Effector memory CD4-positive, alpha-beta T cell (primary cell): ENCODE data around the gene HSF2.
A peak's percentile ranks its signal among the peaks of the same experiment; 100 is the strongest.

Source experiments
- DNase-seq, 3 donors: peaks; one replicate each; pipeline ENCODE4 v3.0.0-alpha.2; 2020
- H3K27ac ChIP-seq: 2 replicates; pipeline ENCODE4 v1.7.0; 2013; ENCODE audit warnings: mild to moderate bottlenecking, low read length, moderate library complexity; ENCODE audit not compliant: insufficient read depth, poor library complexity, severe bottlenecking
- H3K27me3 ChIP-seq: replicated peaks from 2 replicates; pipeline ENCODE4 v1.7.0; 2013; ENCODE audit warnings: mild to moderate bottlenecking, low read length; ENCODE audit not compliant: insufficient read depth, control insufficient read depth, poor library complexity, severe bottlenecking
- H3K36me3 ChIP-seq: 2 replicates; pipeline ENCODE4 v1.7.0; 2013; ENCODE audit warnings: mild to moderate bottlenecking, low read length, moderate library complexity; ENCODE audit not compliant: control insufficient read depth, insufficient read depth
- H3K4me1 ChIP-seq: 2 replicates; pipeline ENCODE4 v1.7.0; 2013; ENCODE audit warnings: low read length, mild to moderate bottlenecking; ENCODE audit not compliant: control insufficient read depth, insufficient read depth, poor library complexity, severe bottlenecking
- H3K4me3 ChIP-seq: 2 replicates; pipeline ENCODE4 v1.7.0; 2013; ENCODE audit warnings: low read length, low read depth, mild to moderate bottlenecking; ENCODE audit not compliant: insufficient read depth, poor library complexity, severe bottlenecking
- H3K9me3 ChIP-seq: 2 replicates; pipeline ENCODE4 v1.7.0; 2013; ENCODE audit warnings: mild to moderate bottlenecking, low read length, moderate library complexity; ENCODE audit not compliant: control insufficient read depth

HSF2 gene

GRCh38 chr6:122374307-122374706, 25.1 kb upstream of the HSF2 start:
- no peaks in the 10 kb centered on the region for H3K9me3 ChIP-seq

GRCh38 chr6:122376246-122376645, 23.2 kb upstream of the HSF2 start:
- no peak for DNase-seq
- no peaks in the 10 kb centered on the region for H3K36me3 ChIP-seq
- no peak overlapping the region for H3K4me3 ChIP-seq
- no peaks in the 10 kb centered on the region for H3K27me3 ChIP-seq
- H3K27ac ChIP-seq: no peak overlapping the region
- H3K4me1 ChIP-seq: no peaks in the 10 kb centered on the region
- no peaks in the 10 kb centered on the region for H3K9me3 ChIP-seq

More at GRCh38 chr6:122374307-122374706, 25.1 kb upstream of the HSF2 start:
- Histone ChIP-seq H3K36me3 (no peaks in the 10 kb centered on the region), H3K4me3 (no peak overlapping the region), H3K4me1 (no peaks in the 10 kb centered on the region), H3K27ac (no peak overlapping the region), H3K27me3 (no peaks in the 10 kb centered on the region)
- no peak for DNase-seq

- Histone ChIP-seq H3K4me1 (no peaks in the 10 kb centered on the region), H3K4me3 (no peak overlapping the region), H3K36me3 (no peaks in the 10 kb centered on the region), H3K27me3 (no peaks in the 10 kb centered on the region), H3K9me3 (no peaks in the 10 kb centered on the region), H3K27ac (no peak overlapping the region)
- DNase-seq: peak; percentile 17 to 38 (median 33)
Observed at GRCh38 chr6:122381494-122382265, 17.8 kb upstream of the HSF2 start.

GRCh38 chr6:122385857-122386612, 13.4 kb upstream of the HSF2 start:
- Histone ChIP-seq H3K36me3 (no peaks in the 10 kb centered on the region), H3K27me3 (no peaks in the 10 kb centered on the region), H3K4me1 (no peaks in the 10 kb centered on the region), H3K4me3 (no peak overlapping the region), H3K9me3 (no peaks in the 10 kb centered on the region), H3K27ac (no peak overlapping the region)
- DNase-seq: no peak

- H3K27ac ChIP-seq: no peak overlapping the region
Observed at GRCh38 chr6:122388945-122389344, 10.5 kb upstream of the HSF2 start.

GRCh38 chr6:122389704-122390372, 9.6 kb upstream of the HSF2 start:
- Histone ChIP-seq H3K4me3 (no peak overlapping the region), H3K36me3 (no peaks in the 10 kb centered on the region), H3K27ac (no peak overlapping the region), H3K4me1 (no peaks in the 10 kb centered on the region), H3K27me3 (no peaks in the 10 kb centered on the region), H3K9me3 (no peaks in the 10 kb centered on the region)
- no peak for DNase-seq

More at GRCh38 chr6:122388945-122389344, 10.5 kb upstream of the HSF2 start:
- DNase-seq: no peak
- Histone ChIP-seq H3K9me3 (no peaks in the 10 kb centered on the region), H3K4me3 (no peak overlapping the region), H3K27me3 (no peaks in the 10 kb centered on the region), H3K4me1 (no peaks in the 10 kb centered on the region), H3K36me3 (no peaks in the 10 kb centered on the region)

- no peaks in the 10 kb centered on the region for H3K27me3 ChIP-seq
- H3K27ac ChIP-seq: no peak overlapping the region
- H3K36me3 ChIP-seq: no peaks in the 10 kb centered on the region
- no peaks in the 10 kb centered on the region for H3K4me1 ChIP-seq
- no peaks in the 10 kb centered on the region for H3K9me3 ChIP-seq
- no peak overlapping the region for H3K4me3 ChIP-seq
- DNase-seq: no peak
Observed at GRCh38 chr6:122392564-122393350, 6.7 kb upstream of the HSF2 start.

- no peak for DNase-seq
- H3K9me3 ChIP-seq: no peaks in the 10 kb centered on the region
- no peaks in the 10 kb centered on the region for H3K27me3 ChIP-seq
- no peaks in the 10 kb centered on the region for H3K4me1 ChIP-seq
- no peak overlapping the region for H3K27ac ChIP-seq
- no peak overlapping the region for H3K4me3 ChIP-seq
- no peaks in the 10 kb centered on the region for H3K36me3 ChIP-seq
Observed at GRCh38 chr6:122393351-122393896, 6.0 kb upstream of the HSF2 start.

GRCh38 chr6:122394016-122394415, 5.4 kb upstream of the HSF2 start:
- Histone ChIP-seq H3K9me3 (no peaks in the 10 kb centered on the region), H3K27ac (no peak overlapping the region), H3K36me3 (no peaks in the 10 kb centered on the region), H3K4me3 (no peak overlapping the region), H3K4me1 (no peaks in the 10 kb centered on the region), H3K27me3 (no peaks in the 10 kb centered on the region)
- no peak for DNase-seq
